Naive B cell (primary cell): ENCODE measurements around the gene RUSF1. TPM values are rescaled to one million over a fixed set of nuclear protein-coding genes. Genes with fewer than 3 reads are reported as not detected.
"Not testable (repeated sequence)": the region's sequence is repeated elsewhere in the genome, so short reads cannot be mapped to it uniquely, and the experiment has no call there.

Source experiments
- ATAC-seq, 2 donors: fragments of 150-1000 bp; cut with Tn5 transposase; 2 replicates each; pipeline ENCODE4 v1.10.0; 2021; ENCODE audit warnings: low read depth in 2 of 2, mild to moderate bottlenecking in 2 of 2, moderate library complexity in 2 of 2
- DNase-seq: peaks from one replicate; pipeline ENCODE4 v3.0.0; 2022
- H3K27ac Mint-ChIP-seq, 6 donors: one replicate each; pipeline ENCODE4 v1.8.0; 2020 to 2022; ENCODE audit warnings: mild to moderate bottlenecking in 6 of 6, mixed read lengths in 6 of 6, moderate library complexity in 5 of 6, inconsistent platforms in 2 of 6
- H3K27me3 Mint-ChIP-seq, 3 donors: one replicate each; pipeline ENCODE4 v1.8.0; 2021 to 2022; ENCODE audit warnings: mixed read lengths in 3 of 3, mild to moderate bottlenecking in 1 of 3
- H3K36me3 Mint-ChIP-seq, 2 donors: one replicate each; pipeline ENCODE4 v1.8.0; 2020 to 2022; ENCODE audit warnings: mixed read lengths in 2 of 2, inconsistent platforms in 1 of 2, mild to moderate bottlenecking in 1 of 2
- H3K4me1 Mint-ChIP-seq, 3 donors: one replicate each; pipeline ENCODE4 v1.8.0; 2020 to 2022; ENCODE audit warnings: mixed read lengths in 3 of 3, inconsistent platforms in 1 of 3, mild to moderate bottlenecking in 1 of 3, moderate library complexity in 1 of 3
- H3K4me3 Mint-ChIP-seq, 8 donors: one replicate each; pipeline ENCODE4 v1.8.0; 2020 to 2022; ENCODE audit warnings: mild to moderate bottlenecking in 8 of 8, mixed read lengths in 8 of 8, moderate library complexity in 8 of 8, inconsistent platforms in 2 of 8
- H3K9me3 Mint-ChIP-seq, 7 donors: one replicate each; pipeline ENCODE4 v1.8.0; 2020 to 2022; ENCODE audit warnings: mixed read lengths in 7 of 7, mild to moderate bottlenecking in 5 of 7, inconsistent platforms in 2 of 7, moderate library complexity in 1 of 7
- polyA plus RNA-seq, 6 donors: library from polyadenylated mRNA; unstranded; fragments of 300-500 nt; fragmentation: Illumina TruSeq; gene quantifications; one replicate each; pipeline ENCODE4 v1.2.3, GENCODE V29; 2021; ENCODE audit warnings: low read depth in 6 of 6

RUSF1 gene
- polyA plus RNA-seq, 6 donors from 2014 or later, result 12.6 to 25.3 (median 21.2) TPM

DNA sequence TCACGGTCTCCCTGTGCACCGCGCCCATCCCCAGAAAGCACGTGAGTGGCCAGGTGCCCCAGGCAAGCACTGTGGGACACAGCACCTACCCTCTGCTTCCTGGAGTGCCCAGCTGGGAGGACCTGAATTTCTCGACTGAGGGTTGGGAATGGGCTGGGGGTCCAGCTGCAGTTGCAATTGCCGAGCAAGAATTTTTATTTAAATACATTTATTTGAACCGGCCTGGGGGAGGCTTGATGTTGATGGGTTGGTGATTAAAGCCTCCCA lies 19.0 kb downstream of the RUSF1 start:
- Mint-ChIP-seq H3K4me1 (peaks cover 15 to 23% (median 19%) of the 10 kb centered on the region in 3 donors), H3K27me3 (peaks cover 0 to 21% (median 0%) of the 10 kb centered on the region in 3 donors), H3K4me3 (peak overlapping the region; percentile 20 to 82 (median 50)), H3K36me3 (peaks cover 4 to 13% of the 10 kb centered on the region in 2 donors), H3K9me3 (no peaks in the 10 kb centered on the region), H3K27ac (no peak overlapping the region)
- DNase-seq, result no peak
- ATAC-seq, result no peak

DNA sequence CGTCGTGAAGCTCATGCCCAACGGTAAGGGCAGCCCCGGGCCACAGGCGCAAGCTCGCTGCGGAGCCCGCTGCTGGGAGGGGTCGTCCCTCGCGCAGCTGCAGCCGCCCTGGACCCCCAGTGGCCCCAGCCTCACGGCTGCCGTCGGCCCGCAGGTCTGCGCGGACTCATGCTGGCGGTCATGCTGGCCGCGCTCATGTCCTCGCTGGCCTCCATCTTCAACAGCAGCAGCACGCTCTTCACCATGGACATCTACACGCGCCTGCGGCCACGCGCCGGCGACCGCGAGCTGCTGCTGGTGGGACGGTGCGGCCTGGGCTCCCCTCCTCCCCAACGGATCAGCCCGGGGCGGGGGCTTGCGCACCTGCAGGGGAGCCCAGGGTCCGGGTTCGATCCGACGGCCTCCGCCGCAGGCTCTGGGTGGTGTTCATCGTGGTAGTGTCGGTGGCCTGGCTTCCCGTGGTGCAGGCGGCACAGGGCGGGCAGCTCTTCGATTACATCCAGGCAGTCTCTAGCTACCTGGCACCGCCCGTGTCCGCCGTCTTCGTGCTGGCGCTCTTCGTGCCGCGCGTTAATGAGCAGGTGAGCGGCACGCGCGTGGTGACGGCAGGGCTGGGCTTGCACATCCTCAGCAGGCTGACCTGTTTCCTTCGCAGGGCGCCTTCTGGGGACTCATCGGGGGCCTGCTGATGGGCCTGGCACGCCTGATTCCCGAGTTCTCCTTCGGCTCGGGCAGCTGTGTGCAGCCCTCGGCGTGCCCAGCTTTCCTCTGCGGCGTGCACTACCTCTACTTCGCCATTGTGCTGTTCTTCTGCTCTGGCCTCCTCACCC lies 19.5 kb downstream of the RUSF1 start:
- H3K9me3 Mint-ChIP-seq, result no peaks in the 10 kb centered on the region
- DNase-seq (no peak), ATAC-seq (no peak)
- peaks cover 15 to 23% (median 19%) of the 10 kb centered on the region in 3 donors for H3K4me1 Mint-ChIP-seq
- H3K4me3 Mint-ChIP-seq, result peak overlapping the region; percentile 33 to 95 (median 92)
- no peak overlapping the region for H3K27ac Mint-ChIP-seq
- peaks cover 4 to 13% of the 10 kb centered on the region in 2 donors for H3K36me3 Mint-ChIP-seq
- H3K27me3 Mint-ChIP-seq, result peaks cover 0 to 24% (median 0%) of the 10 kb centered on the region in 3 donors

DNA sequence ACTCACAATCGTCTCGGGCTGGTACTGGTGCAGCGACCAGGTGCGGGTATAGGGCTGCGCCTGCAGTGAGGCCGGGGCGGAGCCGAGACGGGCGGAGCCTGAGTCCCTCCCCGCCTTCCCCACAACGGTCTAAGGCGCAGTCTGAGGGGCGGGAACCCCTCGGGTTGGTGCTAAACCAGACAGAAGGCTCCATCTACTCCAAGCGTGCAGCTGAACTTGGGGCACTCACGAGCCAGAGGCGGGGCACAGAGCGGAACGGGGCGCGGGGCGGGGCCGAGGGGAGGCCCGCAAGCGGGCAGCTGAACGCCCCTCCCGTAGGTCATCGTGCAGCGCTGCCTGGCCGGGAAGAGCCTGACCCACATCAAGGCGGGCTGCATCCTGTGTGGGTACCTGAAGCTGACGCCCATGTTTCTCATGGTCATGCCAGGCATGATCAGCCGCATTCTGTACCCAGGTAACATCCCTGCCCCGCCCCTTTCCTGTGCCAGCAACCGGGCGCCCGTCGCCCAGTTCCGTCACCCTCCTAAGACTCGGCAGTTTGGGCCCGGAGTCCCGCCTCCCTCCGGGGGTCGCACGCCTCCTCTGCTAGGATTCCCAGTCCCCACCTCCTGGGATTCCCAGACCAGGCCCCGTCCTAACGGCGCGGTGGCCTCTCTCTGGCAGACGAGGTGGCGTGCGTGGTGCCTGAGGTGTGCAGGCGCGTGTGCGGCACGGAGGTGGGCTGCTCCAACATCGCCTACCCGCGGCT lies 20.3 kb downstream of the RUSF1 start:
- H3K9me3 Mint-ChIP-seq, result no peaks in the 10 kb centered on the region
- H3K4me3 Mint-ChIP-seq, result peak overlapping the region; percentile 83 to 95 (median 92)
- peaks cover 0 to 6% of the 10 kb centered on the region in 2 donors for H3K36me3 Mint-ChIP-seq
- peak overlapping the region in 1 of 6 donors; percentile 30 for H3K27ac Mint-ChIP-seq
- ATAC-seq, result peak; percentile 90 to 95
- H3K27me3 Mint-ChIP-seq, result peaks cover 0 to 28% (median 1%) of the 10 kb centered on the region in 3 donors
- peaks cover 10 to 23% (median 19%) of the 10 kb centered on the region in 3 donors for H3K4me1 Mint-ChIP-seq
- DNase-seq, result peak; percentile 59

DNA sequence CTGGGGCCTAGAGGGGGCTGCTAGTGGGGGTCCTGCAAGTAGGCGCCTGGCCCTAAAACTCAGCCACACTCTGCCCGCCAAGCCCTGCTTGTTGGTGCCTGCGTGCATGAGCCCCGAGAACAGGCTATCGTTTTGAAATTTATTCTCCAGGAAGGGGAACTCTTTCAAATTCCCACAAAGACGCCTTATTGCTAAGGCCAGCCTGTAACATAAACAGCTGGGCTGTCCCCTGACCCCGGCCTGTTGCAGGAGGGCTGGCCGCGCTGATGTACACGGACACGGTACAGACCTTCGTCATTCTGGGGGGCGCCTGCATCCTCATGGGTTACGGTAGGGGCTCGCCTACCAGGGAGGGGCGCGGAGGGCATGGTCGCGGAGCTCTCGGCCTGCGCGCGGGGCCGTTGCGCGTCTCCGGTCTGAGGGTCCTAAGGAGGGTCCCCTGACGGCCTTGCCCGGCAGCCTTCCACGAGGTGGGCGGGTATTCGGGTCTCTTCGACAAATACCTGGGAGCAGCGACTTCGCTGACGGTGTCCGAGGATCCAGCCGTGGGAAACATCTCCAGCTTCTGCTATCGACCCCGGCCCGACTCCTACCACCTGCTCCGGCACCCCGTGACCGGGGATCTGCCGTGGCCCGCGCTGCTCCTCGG lies 21.0 kb downstream of the RUSF1 start:
- Mint-ChIP-seq H3K9me3 (no peaks in the 10 kb centered on the region), H3K27me3 (peaks cover 6 to 35% (median 8%) of the 10 kb centered on the region in 3 donors), H3K4me1 (peaks cover 9 to 23% (median 19%) of the 10 kb centered on the region in 3 donors), H3K4me3 (peak overlapping the region; percentile 83 to 95 (median 92)), H3K27ac (peak overlapping the region in 1 of 6 donors; percentile 30), H3K36me3 (no peaks in the 10 kb centered on the region)
- ATAC-seq (no peak), DNase-seq (no peak)

DNA sequence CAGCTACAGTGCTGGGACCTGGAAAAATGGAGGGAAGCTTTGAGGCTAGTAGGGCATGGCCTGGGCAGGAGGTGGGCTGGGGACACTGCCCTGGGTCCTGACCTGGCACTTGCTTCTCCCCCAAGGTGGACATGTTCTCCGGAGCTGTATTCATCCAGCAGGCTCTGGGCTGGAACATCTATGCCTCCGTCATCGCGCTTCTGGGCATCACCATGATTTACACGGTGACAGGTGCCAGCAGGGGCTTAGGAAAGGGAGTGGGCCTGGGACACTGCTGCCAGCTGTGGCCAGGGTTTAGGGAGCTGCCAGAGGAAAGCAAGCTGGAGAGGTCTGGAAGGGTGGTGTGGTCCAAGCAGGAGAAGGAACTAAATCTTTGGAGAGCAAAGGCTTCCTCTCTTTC lies 22.1 kb downstream of the RUSF1 start:
- H3K36me3 Mint-ChIP-seq, result no peaks in the 10 kb centered on the region
- H3K9me3 Mint-ChIP-seq, result no peaks in the 10 kb centered on the region
- H3K27me3 Mint-ChIP-seq, result peaks cover 6 to 43% (median 11%) of the 10 kb centered on the region in 3 donors
- H3K27ac Mint-ChIP-seq, result peak overlapping the region in 1 of 6 donors; percentile 80
- ATAC-seq (no peak), DNase-seq (no peak)
- H3K4me1 Mint-ChIP-seq, result peaks cover 9 to 23% (median 19%) of the 10 kb centered on the region in 3 donors
- H3K4me3 Mint-ChIP-seq, result peak overlapping the region in 7 of 8 donors; percentile 56 to 94 (median 91)

DNA sequence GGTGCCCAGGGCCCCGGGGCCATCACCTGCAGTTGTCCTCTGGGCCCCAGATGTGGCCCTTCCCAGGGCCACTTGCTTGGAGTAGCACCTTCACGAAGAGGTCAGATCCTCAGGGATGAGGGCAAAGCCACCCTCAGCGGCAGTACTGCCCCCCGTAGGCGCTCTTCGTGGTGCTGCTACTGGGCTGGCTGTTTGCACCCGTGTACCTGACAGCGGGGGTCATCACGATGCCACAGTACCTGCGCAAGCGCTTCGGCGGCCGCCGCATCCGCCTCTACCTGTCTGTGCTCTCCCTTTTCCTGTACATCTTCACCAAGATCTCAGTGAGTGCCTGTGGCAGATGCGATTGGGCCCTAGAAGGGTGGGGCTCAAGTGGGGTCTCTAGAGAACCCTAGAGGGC lies 22.6 kb downstream of the RUSF1 start:
- no peaks in the 10 kb centered on the region for H3K36me3 Mint-ChIP-seq
- no peak for ATAC-seq
- H3K4me1 Mint-ChIP-seq, result peaks cover 12 to 19% (median 19%) of the 10 kb centered on the region in 3 donors
- H3K27me3 Mint-ChIP-seq, result peaks cover 6 to 43% (median 16%) of the 10 kb centered on the region in 3 donors
- H3K27ac Mint-ChIP-seq, result no peak overlapping the region
- H3K9me3 Mint-ChIP-seq, result no peaks in the 10 kb centered on the region
- H3K4me3 Mint-ChIP-seq, result peak overlapping the region in 4 of 8 donors; percentile 29 to 59 (median 39)
- no peak for DNase-seq

DNA sequence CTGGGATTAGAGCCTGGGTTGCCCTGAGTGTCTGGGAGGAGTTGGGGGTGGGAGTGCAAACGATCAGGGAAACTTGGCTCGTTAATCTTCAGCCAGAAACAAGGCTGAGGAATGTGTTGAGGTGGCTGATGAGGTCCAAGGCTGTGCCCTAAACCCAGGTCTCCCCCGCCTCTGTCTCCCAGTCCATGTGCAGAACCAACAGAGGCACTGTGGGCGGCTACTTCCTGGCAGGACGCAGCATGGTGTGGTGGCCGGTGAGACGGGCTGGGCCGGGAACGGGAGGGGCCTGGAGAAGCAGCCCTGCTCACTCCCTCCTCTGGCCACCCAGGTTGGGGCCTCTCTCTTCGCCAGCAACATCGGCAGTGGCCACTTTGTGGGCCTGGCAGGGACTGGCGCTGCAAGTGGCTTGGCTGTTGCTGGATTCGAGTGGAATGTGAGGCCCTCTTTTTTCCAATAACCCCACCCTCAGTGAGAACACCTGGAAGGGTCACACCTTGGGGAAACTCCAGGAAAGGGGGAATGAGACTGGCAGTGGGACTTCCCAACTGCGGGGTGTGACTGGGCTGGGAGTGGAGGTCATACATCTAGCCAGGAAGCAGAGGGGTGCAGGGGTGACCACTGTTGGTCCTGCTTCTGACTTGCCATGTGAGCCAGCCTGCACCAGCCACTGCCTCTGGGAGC lies 23.6 kb downstream of the RUSF1 start:
- DNase-seq (no peak), ATAC-seq (no peak)
- peaks cover 6 to 46% (median 23%) of the 10 kb centered on the region in 3 donors for H3K27me3 Mint-ChIP-seq
- no peak overlapping the region for H3K4me3 Mint-ChIP-seq
- no peaks in the 10 kb centered on the region for H3K9me3 Mint-ChIP-seq
- H3K27ac Mint-ChIP-seq, result no peak overlapping the region
- H3K4me1 Mint-ChIP-seq, result peaks cover 12 to 19% (median 17%) of the 10 kb centered on the region in 3 donors
- no peaks in the 10 kb centered on the region for H3K36me3 Mint-ChIP-seq

DNA sequence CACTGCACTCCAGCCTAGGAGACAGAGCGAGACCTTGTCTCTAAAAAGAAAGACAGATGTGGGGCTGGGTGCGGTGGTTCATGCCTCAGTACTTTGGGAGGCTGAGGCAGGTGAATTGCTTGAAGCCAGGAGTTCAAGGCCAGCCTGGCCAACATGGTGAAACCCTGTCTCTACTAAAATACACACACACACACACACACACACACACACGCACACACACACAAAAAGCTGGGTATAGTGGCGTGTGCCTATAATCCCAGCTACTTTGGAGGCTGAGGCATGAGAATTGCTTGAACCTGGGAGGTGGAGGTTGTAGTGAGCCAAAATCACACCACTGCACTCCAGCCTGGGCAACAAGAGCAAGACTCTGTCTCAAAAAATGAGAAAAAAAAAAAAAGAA lies 24.1 kb downstream of the RUSF1 start:
- H3K27ac Mint-ChIP-seq, result peak overlapping the region in 1 of 6 donors; percentile 85
- H3K4me3 Mint-ChIP-seq, H3K36me3 Mint-ChIP-seq, ATAC-seq, DNase-seq, H3K9me3 Mint-ChIP-seq: not testable (repeated sequence)
- H3K4me1 Mint-ChIP-seq, result peaks cover 9 to 19% (median 16%) of the 10 kb centered on the region in 3 donors
- H3K27me3 Mint-ChIP-seq, result peaks cover 6 to 52% (median 25%) of the 10 kb centered on the region in 3 donors

DNA sequence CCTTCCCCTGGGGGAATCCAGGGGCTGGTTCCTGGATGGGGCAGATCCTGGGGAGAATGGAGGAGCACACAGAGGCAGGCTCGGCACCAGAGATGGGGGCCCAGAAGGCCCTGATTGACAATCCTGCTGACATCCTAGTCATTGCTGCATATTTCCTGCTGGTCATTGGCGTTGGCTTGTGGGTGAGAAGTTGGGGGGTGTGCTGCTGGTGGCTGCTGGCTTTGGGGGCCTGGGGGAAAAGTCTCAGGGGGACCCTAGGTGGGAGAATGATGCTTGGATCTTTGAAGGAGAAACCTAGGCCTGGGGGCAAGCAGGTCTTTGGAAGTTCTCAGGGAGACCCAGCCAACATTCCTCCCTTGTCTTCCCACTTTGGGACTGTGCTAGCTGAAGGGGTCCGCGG lies 25.1 kb downstream of the RUSF1 start, which contains the start of gene SLC5A2:
SLC5A2 (plus strand) TSS at position 43 of the 400 bp plus-strand sequence; CDS start at position 57, 14 bp downstream.
- H3K27me3 Mint-ChIP-seq, result peaks cover 6 to 52% (median 25%) of the 10 kb centered on the region in 3 donors
- peak within 1 kb of the TSS in 1 of 8 donors; percentile 72 for H3K4me3 Mint-ChIP-seq
- no peak within 1 kb of the TSS for H3K27ac Mint-ChIP-seq
- peaks cover 11 to 19% (median 16%) of the 10 kb centered on the region in 3 donors for H3K4me1 Mint-ChIP-seq
- H3K36me3 Mint-ChIP-seq, result no peaks in the 10 kb centered on the region
- no peak for DNase-seq
- no peaks in the 10 kb centered on the region for H3K9me3 Mint-ChIP-seq
- ATAC-seq, result no peak

DNA sequence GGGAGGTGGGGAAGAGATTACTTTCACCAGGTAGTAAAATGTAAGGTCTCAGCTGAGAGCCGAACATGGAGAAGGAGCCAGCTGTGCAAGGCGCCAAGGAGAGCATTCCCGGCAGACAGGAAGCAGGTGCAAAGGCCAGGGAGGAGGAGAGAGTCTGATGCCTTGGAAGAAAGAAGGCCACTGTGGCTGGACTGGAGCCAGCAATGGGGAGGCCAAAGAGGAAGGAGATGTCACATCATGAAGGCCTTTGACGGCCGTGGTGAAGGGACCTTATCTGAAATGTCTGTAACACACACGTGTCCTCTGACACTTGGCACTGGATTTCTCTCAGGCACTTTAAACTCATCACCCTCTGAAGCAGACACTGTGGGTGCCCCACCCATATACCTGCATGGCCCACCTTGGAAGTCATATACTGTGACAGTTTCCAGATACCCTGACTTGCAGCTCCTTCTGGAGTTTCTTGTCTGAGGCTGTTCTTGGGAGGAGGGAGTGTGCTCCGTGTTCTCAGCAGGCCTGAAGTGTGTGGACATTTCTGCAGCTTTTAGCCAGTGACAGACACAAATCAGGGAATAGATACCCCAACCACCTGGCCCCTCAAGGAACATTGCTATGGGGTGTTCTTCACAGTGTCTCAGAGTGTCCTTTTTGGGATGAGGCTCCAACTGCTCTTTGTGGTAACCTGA lies 27.2 kb downstream of the RUSF1 start:
- Mint-ChIP-seq H3K4me3 (peak overlapping the region in 2 of 8 donors; percentile 15 to 25), H3K9me3 (no peaks in the 10 kb centered on the region), H3K27ac (no peak overlapping the region), H3K4me1 (peaks cover 11 to 25% (median 17%) of the 10 kb centered on the region in 3 donors), H3K27me3 (peaks cover 6 to 47% (median 25%) of the 10 kb centered on the region in 3 donors), H3K36me3 (no peaks in the 10 kb centered on the region)
- no peak for ATAC-seq
- DNase-seq, result no peak

DNA sequence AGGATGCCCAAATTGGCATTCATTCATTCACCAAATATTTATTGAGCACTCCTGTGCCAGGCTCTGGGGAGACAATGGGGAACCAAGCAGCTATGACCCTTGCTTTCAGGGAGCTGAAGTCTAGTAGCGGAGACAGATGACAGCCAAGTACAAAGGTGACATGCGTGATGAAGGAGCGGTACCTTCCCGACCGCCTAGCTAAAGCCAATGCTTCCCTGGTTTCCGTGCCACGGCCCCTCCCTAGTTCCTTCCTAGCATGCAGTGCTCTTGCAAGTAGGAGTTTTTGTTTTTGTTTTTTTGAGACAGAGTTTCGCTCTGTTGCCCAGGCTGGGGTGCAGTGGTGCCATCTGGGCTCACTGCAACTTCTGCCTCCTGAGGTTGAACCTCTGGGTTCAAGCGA lies 28.4 kb downstream of the RUSF1 start:
- H3K27me3 Mint-ChIP-seq, result peaks cover 6 to 37% (median 25%) of the 10 kb centered on the region in 3 donors
- H3K27ac Mint-ChIP-seq, result no peak overlapping the region
- H3K9me3 Mint-ChIP-seq, result no peaks in the 10 kb centered on the region
- H3K4me1 Mint-ChIP-seq, result peaks cover 12 to 23% (median 17%) of the 10 kb centered on the region in 3 donors
- H3K36me3 Mint-ChIP-seq, result no peaks in the 10 kb centered on the region
- DNase-seq (no peak), ATAC-seq (no peak)
- H3K4me3 Mint-ChIP-seq, result peak overlapping the region in 1 of 8 donors; percentile 31

DNA sequence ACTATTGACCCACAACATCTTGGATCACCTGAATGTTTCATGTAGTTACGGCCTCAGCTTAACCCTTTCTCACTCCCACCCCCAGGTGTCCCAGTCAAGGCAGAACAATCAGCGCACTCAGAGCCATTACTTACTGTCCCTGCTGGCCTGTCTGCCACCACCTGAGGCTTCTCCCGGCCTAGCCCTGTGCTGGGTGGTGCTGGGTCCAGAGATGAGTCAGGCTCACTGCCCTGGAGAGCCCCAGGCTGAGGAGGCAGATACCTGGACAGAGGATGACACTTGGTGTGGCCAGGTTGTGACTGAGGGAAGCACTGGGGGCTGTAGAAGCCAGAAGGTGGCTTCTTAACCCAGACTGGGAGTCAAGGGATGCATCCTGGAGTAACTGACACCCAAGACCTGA lies 29.2 kb downstream of the RUSF1 start:
- H3K4me1 Mint-ChIP-seq, result peaks cover 12 to 23% (median 17%) of the 10 kb centered on the region in 3 donors
- ATAC-seq (no peak), DNase-seq (no peak)
- no peak overlapping the region for H3K27ac Mint-ChIP-seq
- no peaks in the 10 kb centered on the region for H3K9me3 Mint-ChIP-seq
- peak overlapping the region in 4 of 8 donors; percentile 9 to 80 (median 32) for H3K4me3 Mint-ChIP-seq
- peaks cover 6 to 29% (median 25%) of the 10 kb centered on the region in 3 donors for H3K27me3 Mint-ChIP-seq
- no peaks in the 10 kb centered on the region for H3K36me3 Mint-ChIP-seq
